ENCODE results near the gene SREK1IP1.

DNA sequence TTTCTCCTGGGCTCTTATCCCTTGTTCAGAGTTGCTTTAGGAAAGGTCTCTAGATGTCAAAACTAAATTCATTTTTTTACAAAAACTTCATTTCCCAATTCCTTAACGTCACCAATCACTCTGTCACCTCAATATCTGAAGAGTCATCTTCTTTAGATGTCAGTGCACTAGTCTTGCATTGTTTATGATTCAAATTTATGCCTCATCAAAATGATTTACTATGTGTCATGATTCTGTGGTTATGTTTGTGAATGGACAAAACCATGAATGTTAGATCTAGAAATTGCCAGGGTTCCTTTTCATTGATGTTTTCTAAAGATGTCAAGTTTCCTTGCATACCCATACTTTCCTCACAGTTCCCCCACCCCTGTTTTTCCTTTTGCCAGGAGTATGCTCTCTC lies 21.7 kb upstream of the SREK1IP1 start:
- TF ChIP-seq GATA3 (IDR thresholded peaks at IDR 0.05; ENCODE audit: low read depth, low read length) (no peak), GATA2 (IDR thresholded peaks at IDR 0.05; ENCODE audit: low read depth, low read length) (no peak)

Measured in SH-SY5Y (cell line).